GM23338 (cell line): Measurements from ENCODE around the gene MAGED2. TPM values are rescaled to one million over a fixed set of nuclear protein-coding genes. Genes with fewer than 3 reads are reported as not detected.

ENCODE experiments used
- ATAC-seq: fragments of 200-7000 bp; cut with Tn5 transposase; 3 replicates; pipeline ENCODE4 v1.9.1; 2020
- DNase-seq: peaks from one replicate; pipeline ENCODE4 v3.0.0-alpha.2; 2015; ENCODE audit warnings: low spot score
- H2AFZ ChIP-seq: fragments of 200-600 bp; sonication (generic); 2 replicates; pipeline ENCODE4 v1.8.0; 2016; ENCODE audit warnings: antibody characterized with exemption, mild to moderate bottlenecking, moderate library complexity
- H3F3A ChIP-seq: fragments of 200-600 bp; sonication (generic); replicated peaks from 2 replicates; pipeline ENCODE4 v1.8.0; 2017; ENCODE audit warnings: antibody characterized with exemption, mixed run types, low read depth
- H3K27ac ChIP-seq: fragments of 200-600 bp; sonication (generic); 2 replicates; pipeline ENCODE4 v1.6.1; 2016; ENCODE audit warnings: low read depth
- H3K27me3 ChIP-seq: fragments of 200-600 bp; sonication (generic); 2 replicates; pipeline ENCODE4 v1.8.0; 2016; ENCODE audit warnings: mild to moderate bottlenecking, mixed run types, moderate library complexity; ENCODE audit not compliant: insufficient read depth
- H3K36me3 ChIP-seq: fragments of 200-600 bp; sonication (generic); 2 replicates; pipeline ENCODE4 v1.8.0; 2016; ENCODE audit warnings: mild to moderate bottlenecking; ENCODE audit not compliant: insufficient read depth
- H3K4me1 ChIP-seq: fragments of 200-600 bp; sonication (generic); 2 replicates; pipeline ENCODE4 v1.8.0; 2016; ENCODE audit warnings: mild to moderate bottlenecking, moderate library complexity; ENCODE audit not compliant: insufficient read depth
- H3K4me2 ChIP-seq: fragments of 200-600 bp; sonication (generic); 2 replicates; pipeline ENCODE4 v1.7.1; 2017; ENCODE audit warnings: mixed run types
- H3K4me3 ChIP-seq: fragments of 200-600 bp; sonication (generic); 2 replicates; pipeline ENCODE4 v1.6.1; 2016; ENCODE audit warnings: mixed run types
- H3K79me2 ChIP-seq: fragments of 200-600 bp; sonication (generic); replicated peaks from 2 replicates; pipeline ENCODE4 v1.8.0; 2017; ENCODE audit warnings: mild to moderate bottlenecking; ENCODE audit not compliant: insufficient read depth
- H3K9me2 ChIP-seq: fragments of 200-600 bp; sonication (generic); 2 replicates; pipeline ENCODE4 v1.8.0; 2017; ENCODE audit not compliant: insufficient read depth
- H4K20me1 ChIP-seq: fragments of 200-600 bp; sonication (generic); replicated peaks from 2 replicates; pipeline ENCODE4 v1.8.0; 2017; ENCODE audit warnings: mild to moderate bottlenecking; ENCODE audit not compliant: insufficient read depth
- H3K27ac Mint-ChIP-seq: 2 replicates; pipeline ENCODE4 v1.8.0; 2020; ENCODE audit warnings: inconsistent platforms, mild to moderate bottlenecking, moderate library complexity, mixed read lengths
- H3K27me3 Mint-ChIP-seq: 3 replicates; pipeline ENCODE4 v1.8.0; 2022; ENCODE audit warnings: low read depth, mild to moderate bottlenecking, moderate library complexity, mixed read lengths, inconsistent platforms; ENCODE audit not compliant: insufficient read depth, poor library complexity
- H3K36me3 Mint-ChIP-seq: 3 replicates; pipeline ENCODE4 v1.8.0; 2021; ENCODE audit warnings: low read depth, mild to moderate bottlenecking, inconsistent platforms, moderate library complexity, mixed read lengths
- H3K4me1 Mint-ChIP-seq: 3 replicates; pipeline ENCODE4 v1.8.0; 2020; ENCODE audit warnings: mild to moderate bottlenecking, inconsistent platforms, mixed read lengths
- H3K4me3 Mint-ChIP-seq: 3 replicates; pipeline ENCODE4 v1.8.0; 2021; ENCODE audit warnings: moderate library complexity, mild to moderate bottlenecking, inconsistent platforms, mixed read lengths
- H3K9me3 Mint-ChIP-seq: 3 replicates; pipeline ENCODE4 v1.8.0; 2020; ENCODE audit warnings: moderate library complexity, mild to moderate bottlenecking, inconsistent platforms, mixed read lengths
- CTCF ChIP-seq, 2 experiments: fragments of 200-600 bp in 1 of 2; sonication (generic) in 1 of 2; conservative IDR thresholded peaks; 2 replicates each; pipeline versions ENCODE4 v1.5.1 to v1.6.1; 2016 to 2017; ENCODE audit warnings: antibody characterized with exemption in 2 of 2, low read depth in 2 of 2, mild to moderate bottlenecking in 2 of 2, moderate library complexity in 1 of 2
- ETS1 ChIP-seq: IDR thresholded peaks from 2 replicates; pipeline ENCODE4 v1.6.1; 2016; ENCODE audit warnings: antibody characterized with exemption
- EZH2 ChIP-seq: fragments of 200-600 bp; sonication (generic); IDR thresholded peaks from one replicate; pipeline ENCODE4 v1.8.0; 2017; ENCODE audit warnings: antibody characterized with exemption, mild to moderate bottlenecking, low read depth; ENCODE audit not compliant: unreplicated experiment
- EZH2phosphoT487 ChIP-seq: fragments of 200-600 bp; sonication (generic); IDR thresholded peaks from one replicate; pipeline ENCODE4 v1.8.1; 2018; ENCODE audit warnings: antibody characterized with exemption; ENCODE audit not compliant: unreplicated experiment
- JUNB ChIP-seq: IDR thresholded peaks from one replicate; pipeline ENCODE4 v1.6.1; 2016; ENCODE audit warnings: antibody characterized with exemption; ENCODE audit not compliant: unreplicated experiment
- NANOG ChIP-seq: IDR thresholded peaks from 2 replicates; pipeline ENCODE4 v1.6.1; 2016; ENCODE audit warnings: antibody characterized with exemption, borderline replicate concordance
- POLR2AphosphoS5 ChIP-seq: IDR thresholded peaks from 2 replicates; pipeline ENCODE4 v1.6.1; 2016; ENCODE audit warnings: antibody characterized with exemption, low read depth
- REST ChIP-seq: IDR thresholded peaks from one replicate; pipeline ENCODE4 v1.6.1; 2018; ENCODE audit warnings: antibody characterized with exemption; ENCODE audit not compliant: unreplicated experiment
- STAT1 ChIP-seq: IDR thresholded peaks from one replicate; pipeline ENCODE4 v1.6.1; 2016; ENCODE audit warnings: antibody characterized with exemption; ENCODE audit not compliant: unreplicated experiment
- ZNF462 ChIP-seq: fragments of 250-450 bp; sonication (Bioruptor Pico); IDR thresholded peaks from 2 replicates; pipeline ENCODE4 v1.5.0; 2020; ENCODE audit warnings: mild to moderate bottlenecking, moderate library complexity
- polyA plus RNA-seq: library from polyadenylated mRNA; unstranded; fragments of >200 nt; fragmentation: Nextera tagmentation; extraction: Ambion mirVana; gene quantifications from 2 replicates; pipeline ENCODE4 v1.2.1, GENCODE V29; 2016
- total RNA-seq: library from RNA; depleted of rRNA; stranded (reverse); fragments of >200 nt; shearing (Covaris generic); gene quantifications from 2 replicates; pipeline ENCODE4 v1.2.3, GENCODE V29; 2014

MAGED2 gene
- total and polyA plus RNA-seq, 2 experiments from 2014 or later, result 96.7 to 203 TPM

- no peak for ATAC-seq
These were observed 13.8 kb downstream of the MAGED2 start for GRCh38 chrX:54821310-54821709.

More at GRCh38 chrX:54821310-54821709, 13.8 kb downstream of the MAGED2 start:
- TF ChIP-seq JUNB, result no peak
- no peak for TF ChIP-seq EZH2
- no peak for TF ChIP-seq EZH2phosphoT487
- TF ChIP-seq ETS1, result no peak
- no peak for TF ChIP-seq NANOG
- no peak for TF ChIP-seq ZNF462 (CRISPR knock-in tag)
- no peak for TF ChIP-seq REST
- no peak for TF ChIP-seq POLR2AphosphoS5
- no peak for TF ChIP-seq CTCF (conservative IDR thresholded peaks at IDR 0.05; ENCODE audit: low read depth in 2 of 2)
- no peak for TF ChIP-seq STAT1
- Histone ChIP-seq H3F3A (no peaks in the 10 kb centered on the region), H3K79me2 (no peaks in the 10 kb centered on the region), H3K27me3 (no peaks in the 10 kb centered on the region), H3K4me3 (no peak overlapping the region), H3K9me2 (no peaks in the 10 kb centered on the region), H2AFZ (no peak overlapping the region), H4K20me1 (no peaks in the 10 kb centered on the region), H3K27ac (no peak overlapping the region), H3K4me1 (no peaks in the 10 kb centered on the region), H3K36me3 (no peaks in the 10 kb centered on the region), H3K4me2 (no peak overlapping the region)
- Mint-ChIP-seq H3K36me3 (peaks cover 7% of the 10 kb centered on the region), H3K4me1 (peaks cover 4% of the 10 kb centered on the region; the same call in 2 of the 3 replicates), H3K9me3 (no peaks in the 10 kb centered on the region; the same call in 1 of the 3 replicates), H3K4me3 (no peak overlapping the region), H3K27me3 (peaks cover 4% of the 10 kb centered on the region), H3K27ac (no peak overlapping the region)
- DNase-seq, result no peak
